Thoracic aorta (tissue), 2 donors: ENCODE results near the gene NAT8L. TPM values are rescaled to one million over a fixed set of nuclear protein-coding genes. Genes with fewer than 3 reads are reported as not detected.

ENCODE experiments used
- ATAC-seq: fragments of 150-250 bp; one replicate; pipeline ENCODE4 v1.8.0; 2017; ENCODE audit warnings: low read depth; ENCODE audit not compliant: insufficient number of reproducible peaks, low FRiP score
- DNase-seq: peaks from one replicate; pipeline ENCODE4 v3.0.0-alpha.2; 2020; ENCODE audit warnings: low spot score
- H3K27ac ChIP-seq, 2 donors: fragments of 200-600 bp; sonication (generic); 1 replicate in 1 of 2; 2 replicates in 1 of 2; pipeline ENCODE4 v1.5.1; 2016; ENCODE audit warnings: mild to moderate bottlenecking in 2 of 2, moderate library complexity in 2 of 2
- H3K27me3 ChIP-seq: fragments of 200-600 bp; sonication (generic); replicated peaks from 2 replicates; pipeline ENCODE4 v1.6.0; 2016; ENCODE audit warnings: mild to moderate bottlenecking; ENCODE audit not compliant: insufficient read depth
- H3K36me3 ChIP-seq: fragments of 200-600 bp; sonication (generic); one replicate; pipeline ENCODE4 v1.5.1; 2016
- H3K4me1 ChIP-seq, 2 donors: fragments of 200-600 bp; sonication (generic); 1 replicate in 1 of 2; 2 replicates in 1 of 2; pipeline versions ENCODE4 v1.5.1 to v1.6.0; 2016; ENCODE audit warnings: low read depth in 2 of 2, mild to moderate bottlenecking in 1 of 2; ENCODE audit not compliant: control insufficient read depth in 1 of 2
- H3K4me3 ChIP-seq: fragments of 200-600 bp; sonication (generic); 2 replicates; pipeline ENCODE4 v1.5.1; 2016; ENCODE audit warnings: mild to moderate bottlenecking
- H3K9me3 ChIP-seq: fragments of 200-600 bp; sonication (generic); 2 replicates; pipeline ENCODE4 v1.5.1; 2016
- total RNA-seq, 2 donors: library from RNA; depleted of rRNA; stranded (reverse); fragments of >200 nt; gene quantifications; one replicate each; pipeline versions ENCODE4 v1.1.0 to v1.2.3, GENCODE V29; 2016
- TF ChIP-seq, protein P1 (sequence below): fragments of 200-600 bp; sonication (generic); IDR thresholded peaks from one replicate; pipeline ENCODE4 v1.5.1; 2019; ENCODE audit warnings: antibody characterized with exemption

NAT8L gene
- total RNA-seq, 2 donors from 2014 or later: under 0.01 TPM; not detected in 1

DNA sequence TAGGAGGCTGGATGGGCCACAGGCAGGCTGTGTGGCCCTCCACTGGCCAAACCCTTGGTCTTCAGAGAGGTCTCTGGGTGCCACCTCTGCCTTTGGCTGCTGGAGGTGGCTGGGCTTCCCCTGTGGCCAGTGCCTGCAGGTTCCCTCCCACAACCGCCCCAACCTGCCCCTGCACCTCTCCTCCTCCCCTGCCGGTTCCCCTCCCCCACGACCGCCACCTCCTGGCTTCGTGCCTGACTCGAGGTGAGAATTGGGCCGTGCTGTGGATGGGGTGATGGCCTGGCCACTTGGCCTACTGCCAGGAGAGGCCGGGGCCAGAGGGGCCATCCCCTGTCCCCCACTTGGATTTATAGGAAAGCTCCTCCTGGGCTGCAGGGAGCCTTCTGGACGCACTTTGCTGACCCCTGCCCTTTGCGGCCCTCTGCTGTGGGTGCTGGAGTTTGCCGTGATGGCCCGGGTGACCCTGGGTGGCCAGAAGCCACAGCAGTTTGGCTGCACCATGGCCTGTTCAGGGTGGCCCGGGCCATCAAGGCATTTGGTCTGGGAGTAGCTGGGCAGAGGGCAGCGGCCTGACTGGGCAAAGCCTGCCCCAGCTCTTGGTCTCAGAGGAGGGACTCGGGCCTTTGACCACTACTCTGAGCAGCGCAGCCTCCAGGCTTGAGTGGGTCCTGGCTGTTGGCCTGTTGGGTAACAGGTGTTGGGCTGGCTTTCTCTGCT is 3.8 kb downstream of the NAT8L start:
- no peaks in the 10 kb centered on the region for H3K27me3 ChIP-seq
- no peak overlapping the region for H3K4me3 ChIP-seq
- H3K9me3 ChIP-seq: no peaks in the 10 kb centered on the region
- ATAC-seq: no peak
- DNase-seq: no peak
- H3K27ac ChIP-seq: no peak overlapping the region
- no peaks in the 10 kb centered on the region for H3K36me3 ChIP-seq
- TF ChIP-seq, protein P1, sequence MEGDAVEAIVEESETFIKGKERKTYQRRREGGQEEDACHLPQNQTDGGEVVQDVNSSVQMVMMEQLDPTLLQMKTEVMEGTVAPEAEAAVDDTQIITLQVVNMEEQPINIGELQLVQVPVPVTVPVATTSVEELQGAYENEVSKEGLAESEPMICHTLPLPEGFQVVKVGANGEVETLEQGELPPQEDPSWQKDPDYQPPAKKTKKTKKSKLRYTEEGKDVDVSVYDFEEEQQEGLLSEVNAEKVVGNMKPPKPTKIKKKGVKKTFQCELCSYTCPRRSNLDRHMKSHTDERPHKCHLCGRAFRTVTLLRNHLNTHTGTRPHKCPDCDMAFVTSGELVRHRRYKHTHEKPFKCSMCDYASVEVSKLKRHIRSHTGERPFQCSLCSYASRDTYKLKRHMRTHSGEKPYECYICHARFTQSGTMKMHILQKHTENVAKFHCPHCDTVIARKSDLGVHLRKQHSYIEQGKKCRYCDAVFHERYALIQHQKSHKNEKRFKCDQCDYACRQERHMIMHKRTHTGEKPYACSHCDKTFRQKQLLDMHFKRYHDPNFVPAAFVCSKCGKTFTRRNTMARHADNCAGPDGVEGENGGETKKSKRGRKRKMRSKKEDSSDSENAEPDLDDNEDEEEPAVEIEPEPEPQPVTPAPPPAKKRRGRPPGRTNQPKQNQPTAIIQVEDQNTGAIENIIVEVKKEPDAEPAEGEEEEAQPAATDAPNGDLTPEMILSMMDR: no peak
- H3K4me1 ChIP-seq: peaks cover 0 to 9% of the 10 kb centered on the region in 2 donors

GRCh38 chr4:2063557-2064275 is 4.6 kb downstream of the NAT8L start:
- Histone ChIP-seq H3K27me3 (no peaks in the 10 kb centered on the region), H3K4me1 (peaks cover 0 to 4% of the 10 kb centered on the region in 2 donors), H3K4me3 (no peak overlapping the region), H3K9me3 (no peaks in the 10 kb centered on the region), H3K27ac (no peak overlapping the region), H3K36me3 (no peaks in the 10 kb centered on the region)
- no peak for ATAC-seq
- DNase-seq: no peak
- TF ChIP-seq, protein P1: no peak

DNA sequence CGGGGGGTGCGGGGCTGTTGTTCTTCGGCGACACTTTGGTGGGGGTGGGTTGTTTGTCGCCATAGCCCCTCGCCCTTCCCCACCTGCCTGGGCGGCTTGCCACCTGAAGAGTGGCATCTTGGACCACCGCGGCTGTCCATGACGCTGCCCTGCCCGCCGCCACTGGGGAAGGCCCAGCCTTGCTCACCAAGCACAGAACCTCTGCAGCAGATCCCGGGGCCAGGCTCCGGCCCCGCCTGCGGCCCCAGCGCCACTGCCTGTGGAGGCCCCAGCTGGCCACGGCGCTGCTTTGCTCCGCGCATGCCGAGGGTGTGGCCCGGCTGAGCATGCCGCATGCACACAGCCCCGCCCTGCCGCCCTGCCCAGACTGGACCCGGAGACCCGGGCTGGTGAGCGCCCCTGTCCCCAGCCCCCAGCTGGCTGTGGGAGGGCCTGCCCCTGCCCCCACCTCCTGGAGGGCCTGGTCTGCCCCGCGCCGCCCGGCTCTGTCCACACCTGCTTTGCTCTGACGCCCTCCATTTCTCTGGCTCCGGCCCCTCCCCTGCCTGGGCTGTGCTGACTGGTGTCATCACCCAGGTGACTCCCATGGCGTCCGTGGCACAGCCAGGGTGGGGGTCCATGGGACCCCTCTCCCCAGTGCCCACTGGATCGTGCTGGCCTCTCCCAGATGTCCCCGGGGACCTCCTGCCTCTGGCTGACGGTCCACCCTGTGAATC is 5.3 kb downstream of the NAT8L start:
- H3K27me3 ChIP-seq: no peaks in the 10 kb centered on the region
- TF ChIP-seq, protein P1: no peak
- DNase-seq (no peak), ATAC-seq (no peak)
- H3K4me1 ChIP-seq: peaks cover 0 to 4% of the 10 kb centered on the region in 2 donors
- H3K27ac ChIP-seq: no peak overlapping the region
- H3K9me3 ChIP-seq: no peaks in the 10 kb centered on the region
- no peaks in the 10 kb centered on the region for H3K36me3 ChIP-seq
- no peak overlapping the region for H3K4me3 ChIP-seq

DNA sequence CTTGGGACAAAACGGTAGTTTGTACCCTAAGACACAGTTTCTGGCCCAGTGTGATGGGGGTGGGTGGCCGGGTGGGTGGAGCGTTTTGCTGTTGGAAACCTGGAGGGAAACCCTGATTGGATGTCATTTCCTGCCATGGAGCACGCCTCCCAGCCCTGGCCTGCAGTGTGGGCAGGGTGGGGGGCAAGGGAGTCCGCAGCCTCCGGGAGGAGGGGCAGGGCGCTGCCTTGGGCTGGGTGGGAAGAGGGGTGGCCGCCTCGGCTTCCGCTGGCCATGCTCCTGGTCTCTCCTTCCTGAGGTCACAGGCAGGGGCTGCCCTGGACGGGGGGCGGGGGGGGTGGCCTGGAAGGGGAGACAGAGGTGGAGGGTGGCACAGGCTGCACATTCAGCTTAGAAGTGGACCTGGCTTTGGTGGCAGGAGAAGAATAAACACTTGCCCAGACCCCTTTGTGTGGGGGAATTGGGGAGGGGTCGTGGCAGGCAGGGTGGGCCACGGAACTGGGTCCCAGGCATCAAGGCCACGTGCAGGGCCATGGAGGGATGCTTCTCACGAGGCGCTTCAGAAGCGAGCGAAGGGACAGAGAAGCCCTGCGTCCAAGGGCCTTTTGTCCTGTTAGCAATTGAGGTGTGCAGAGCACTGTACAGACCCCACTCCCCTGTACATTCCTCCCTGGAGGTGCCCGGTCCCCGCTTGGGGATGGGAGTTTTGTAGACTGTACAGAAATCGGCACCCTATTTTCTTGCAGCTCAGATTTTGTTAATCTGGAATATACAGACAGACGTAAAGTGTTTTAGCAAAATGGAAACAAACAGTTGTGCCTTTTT is 6.2 kb downstream of the NAT8L start:
- Histone ChIP-seq H3K4me3 (no peak overlapping the region), H3K9me3 (no peaks in the 10 kb centered on the region), H3K27me3 (no peaks in the 10 kb centered on the region), H3K36me3 (no peaks in the 10 kb centered on the region), H3K27ac (no peak overlapping the region), H3K4me1 (no peaks in the 10 kb centered on the region)
- TF ChIP-seq, protein P1: no peak
- no peak for DNase-seq
- no peak for ATAC-seq
